Ascending aorta (tissue), 2 donors: ENCODE data around the gene SF3A2. TPM values are rescaled to one million over a fixed set of nuclear protein-coding genes. Genes with fewer than 3 reads are reported as not detected.

Source experiments
- DNase-seq, 2 donors: peaks; one replicate each; pipeline ENCODE4 v3.0.0-alpha.2; 2019; ENCODE audit warnings: low spot score in 2 of 2
- H3K27ac ChIP-seq, 2 donors: fragments of 200-600 bp; sonication (generic); one replicate each; pipeline ENCODE4 v1.5.1; 2016 to 2017; ENCODE audit warnings: mild to moderate bottlenecking in 1 of 2
- H3K27me3 ChIP-seq: fragments of 200-600 bp; sonication (generic); one replicate; pipeline ENCODE4 v1.5.1; 2017
- H3K36me3 ChIP-seq, 2 donors: fragments of 200-600 bp; sonication (generic); one replicate each; pipeline ENCODE4 v1.5.1; 2016
- H3K4me1 ChIP-seq, 2 donors: fragments of 200-600 bp; sonication (generic); one replicate each; pipeline ENCODE4 v1.5.1; 2016 to 2017; ENCODE audit warnings: mild to moderate bottlenecking in 1 of 2
- H3K4me3 ChIP-seq, 2 donors: fragments of 200-600 bp; sonication (generic); one replicate each; pipeline ENCODE4 v1.5.1; 2016 to 2017; ENCODE audit warnings: mild to moderate bottlenecking in 1 of 2
- H3K9me3 ChIP-seq, 2 donors: fragments of 200-600 bp; sonication (generic); one replicate each; pipeline ENCODE4 v1.5.1; 2016
- intact Hi-C: fragments of 100-400 bp; cut with DNase I; formaldehyde crosslinking; loops from one replicate; pipeline ENCODE4 v1.15.1; 2023
- total RNA-seq: library from RNA; depleted of rRNA; stranded (reverse); fragments of >200 nt; gene quantifications from one replicate; pipeline ENCODE4 v1.1.0, GENCODE V29; 2016
- TF ChIP-seq, protein P1 (sequence below), 3 experiments: fragments of 200-600 bp in 2 of 3; fragments of 450-650 bp in 1 of 3; sonication (generic) in 2 of 3; IDR thresholded peaks; one replicate each; pipeline ENCODE4 v1.5.1; 2016 to 2019; ENCODE audit warnings: antibody characterized with exemption in 3 of 3, mild to moderate bottlenecking in 1 of 3, moderate library complexity in 1 of 3

Gene SF3A2
- total RNA-seq, 1 donor from 2014 or later: 21.3 TPM

DNA sequence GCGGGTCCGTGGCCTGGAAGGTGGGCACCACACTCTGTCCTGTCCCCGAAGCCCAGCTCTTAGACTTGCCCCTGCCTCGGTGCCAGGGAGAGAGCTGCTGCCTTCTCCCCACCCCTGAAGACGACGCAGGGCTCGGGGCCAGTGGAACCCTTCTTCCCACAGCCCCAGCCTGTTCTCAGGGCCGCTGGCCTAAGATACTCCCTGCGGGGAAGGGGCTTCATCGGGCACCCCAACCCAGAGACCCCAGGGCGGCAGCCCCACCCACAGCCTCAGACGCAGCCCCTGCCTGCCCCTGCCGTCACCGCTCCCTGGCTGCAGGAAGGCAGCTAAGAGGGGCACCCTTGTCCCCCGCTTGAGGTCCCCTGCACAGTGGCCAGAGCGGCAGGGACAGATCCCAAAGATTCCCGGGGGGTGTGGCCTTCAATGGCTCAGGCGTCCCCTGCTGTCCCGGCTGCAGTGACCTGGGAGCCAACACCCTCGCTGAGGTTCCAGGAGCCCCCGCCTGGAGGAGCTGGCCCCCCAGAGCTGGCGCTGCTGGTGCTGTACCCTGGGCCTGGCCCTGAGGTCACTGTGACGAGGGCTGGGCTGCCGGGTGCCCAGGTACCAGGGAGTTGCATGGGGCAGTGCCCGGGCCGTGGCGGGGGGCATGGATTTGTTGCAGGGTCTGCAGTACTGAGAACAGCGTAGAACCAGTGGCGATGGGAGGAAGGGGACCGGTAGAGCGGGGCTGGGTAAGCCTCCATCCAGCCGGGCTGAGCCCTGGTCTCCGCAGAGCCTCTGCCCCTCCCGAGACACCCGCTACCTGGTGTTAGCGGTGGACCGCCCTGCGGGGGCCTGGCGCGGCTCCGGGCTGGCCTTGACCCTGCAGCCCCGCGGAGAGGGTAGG lies 13.5 kb downstream of the SF3A2 start:
- Histone ChIP-seq H3K9me3 (no peaks in the 10 kb centered on the region), H3K4me1 (peaks cover 0 to 26% of the 10 kb centered on the region in 2 donors), H3K27ac (no peak overlapping the region), H3K36me3 (peaks cover 33 to 37% of the 10 kb centered on the region in 2 donors), H3K4me3 (no peak overlapping the region), H3K27me3 (peaks cover 13% of the 10 kb centered on the region)
- intact Hi-C loops: no loop called here
- TF ChIP-seq, protein P1, sequence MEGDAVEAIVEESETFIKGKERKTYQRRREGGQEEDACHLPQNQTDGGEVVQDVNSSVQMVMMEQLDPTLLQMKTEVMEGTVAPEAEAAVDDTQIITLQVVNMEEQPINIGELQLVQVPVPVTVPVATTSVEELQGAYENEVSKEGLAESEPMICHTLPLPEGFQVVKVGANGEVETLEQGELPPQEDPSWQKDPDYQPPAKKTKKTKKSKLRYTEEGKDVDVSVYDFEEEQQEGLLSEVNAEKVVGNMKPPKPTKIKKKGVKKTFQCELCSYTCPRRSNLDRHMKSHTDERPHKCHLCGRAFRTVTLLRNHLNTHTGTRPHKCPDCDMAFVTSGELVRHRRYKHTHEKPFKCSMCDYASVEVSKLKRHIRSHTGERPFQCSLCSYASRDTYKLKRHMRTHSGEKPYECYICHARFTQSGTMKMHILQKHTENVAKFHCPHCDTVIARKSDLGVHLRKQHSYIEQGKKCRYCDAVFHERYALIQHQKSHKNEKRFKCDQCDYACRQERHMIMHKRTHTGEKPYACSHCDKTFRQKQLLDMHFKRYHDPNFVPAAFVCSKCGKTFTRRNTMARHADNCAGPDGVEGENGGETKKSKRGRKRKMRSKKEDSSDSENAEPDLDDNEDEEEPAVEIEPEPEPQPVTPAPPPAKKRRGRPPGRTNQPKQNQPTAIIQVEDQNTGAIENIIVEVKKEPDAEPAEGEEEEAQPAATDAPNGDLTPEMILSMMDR (IDR thresholded peaks at IDR 0.05): no peak
- no peak for DNase-seq

DNA sequence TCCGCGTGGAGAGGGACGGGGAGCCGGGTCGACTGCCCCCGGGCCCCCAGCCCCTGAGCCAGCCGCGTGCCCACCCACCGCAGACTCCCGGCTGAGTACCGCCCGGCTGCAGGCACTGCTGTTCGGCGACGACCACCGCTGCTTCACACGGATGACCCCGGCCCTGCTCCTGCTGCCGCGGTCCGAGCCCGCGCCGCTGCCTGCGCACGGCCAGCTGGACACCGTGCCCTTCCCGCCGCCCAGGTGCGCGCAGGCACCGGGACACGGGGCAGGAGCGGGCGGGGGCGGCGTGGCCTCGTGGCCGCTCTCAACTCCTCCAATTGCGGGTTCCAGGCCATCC lies 14.1 kb downstream of the SF3A2 start:
- intact Hi-C loops: no loop called here
- no peak overlapping the region for H3K27ac ChIP-seq
- peaks cover 0 to 26% of the 10 kb centered on the region in 2 donors for H3K4me1 ChIP-seq
- H3K4me3 ChIP-seq: peak overlapping the region in 1 of 2 donors; percentile 27
- TF ChIP-seq, protein P1 (IDR thresholded peaks at IDR 0.05): no peak
- peaks cover 27 to 31% of the 10 kb centered on the region in 2 donors for H3K36me3 ChIP-seq
- no peaks in the 10 kb centered on the region for H3K9me3 ChIP-seq
- no peak for DNase-seq
- H3K27me3 ChIP-seq: peaks cover 13% of the 10 kb centered on the region

DNA sequence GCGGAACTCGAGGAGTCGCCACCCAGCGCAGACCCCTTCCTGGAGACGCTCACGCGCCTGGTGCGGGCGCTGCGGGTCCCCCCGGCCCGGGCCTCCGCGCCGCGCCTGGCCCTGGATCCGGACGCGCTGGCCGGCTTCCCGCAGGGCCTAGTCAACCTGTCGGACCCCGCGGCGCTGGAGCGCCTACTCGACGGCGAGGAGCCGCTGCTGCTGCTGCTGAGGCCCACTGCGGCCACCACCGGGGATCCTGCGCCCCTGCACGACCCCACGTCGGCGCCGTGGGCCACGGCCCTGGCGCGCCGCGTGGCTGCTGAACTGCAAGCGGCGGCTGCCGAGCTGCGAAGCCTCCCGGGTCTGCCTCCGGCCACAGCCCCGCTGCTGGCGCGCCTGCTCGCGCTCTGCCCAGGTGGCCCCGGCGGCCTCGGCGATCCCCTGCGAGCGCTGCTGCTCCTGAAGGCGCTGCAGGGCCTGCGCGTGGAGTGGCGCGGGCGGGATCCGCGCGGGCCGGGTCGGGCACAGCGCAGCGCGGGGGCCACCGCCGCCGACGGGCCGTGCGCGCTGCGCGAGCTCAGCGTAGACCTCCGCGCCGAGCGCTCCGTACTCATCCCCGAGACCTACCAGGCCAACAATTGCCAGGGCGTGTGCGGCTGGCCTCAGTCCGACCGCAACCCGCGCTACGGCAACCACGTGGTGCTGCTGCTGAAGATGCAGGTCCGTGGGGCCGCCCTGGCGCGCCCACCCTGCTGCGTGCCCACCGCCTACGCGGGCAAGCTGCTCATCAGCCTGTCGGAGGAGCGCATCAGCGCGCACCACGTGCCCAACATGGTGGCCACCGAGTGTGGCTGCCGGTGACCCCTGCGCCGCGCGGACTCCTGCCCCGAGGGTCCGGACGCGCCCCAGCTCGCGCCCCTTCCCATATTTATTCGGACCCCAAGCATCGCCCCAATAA lies 14.8 kb downstream of the SF3A2 start:
- peak overlapping the region; percentile 27 to 39 for H3K4me3 ChIP-seq
- H3K4me1 ChIP-seq: peaks cover 0 to 26% of the 10 kb centered on the region in 2 donors
- no peaks in the 10 kb centered on the region for H3K9me3 ChIP-seq
- H3K36me3 ChIP-seq: peaks cover 20 to 24% of the 10 kb centered on the region in 2 donors
- no peak for DNase-seq
- intact Hi-C loops: no loop called here
- peaks cover 13% of the 10 kb centered on the region for H3K27me3 ChIP-seq
- TF ChIP-seq, protein P1 (IDR thresholded peaks at IDR 0.05): no peak
- no peak overlapping the region for H3K27ac ChIP-seq

DNA sequence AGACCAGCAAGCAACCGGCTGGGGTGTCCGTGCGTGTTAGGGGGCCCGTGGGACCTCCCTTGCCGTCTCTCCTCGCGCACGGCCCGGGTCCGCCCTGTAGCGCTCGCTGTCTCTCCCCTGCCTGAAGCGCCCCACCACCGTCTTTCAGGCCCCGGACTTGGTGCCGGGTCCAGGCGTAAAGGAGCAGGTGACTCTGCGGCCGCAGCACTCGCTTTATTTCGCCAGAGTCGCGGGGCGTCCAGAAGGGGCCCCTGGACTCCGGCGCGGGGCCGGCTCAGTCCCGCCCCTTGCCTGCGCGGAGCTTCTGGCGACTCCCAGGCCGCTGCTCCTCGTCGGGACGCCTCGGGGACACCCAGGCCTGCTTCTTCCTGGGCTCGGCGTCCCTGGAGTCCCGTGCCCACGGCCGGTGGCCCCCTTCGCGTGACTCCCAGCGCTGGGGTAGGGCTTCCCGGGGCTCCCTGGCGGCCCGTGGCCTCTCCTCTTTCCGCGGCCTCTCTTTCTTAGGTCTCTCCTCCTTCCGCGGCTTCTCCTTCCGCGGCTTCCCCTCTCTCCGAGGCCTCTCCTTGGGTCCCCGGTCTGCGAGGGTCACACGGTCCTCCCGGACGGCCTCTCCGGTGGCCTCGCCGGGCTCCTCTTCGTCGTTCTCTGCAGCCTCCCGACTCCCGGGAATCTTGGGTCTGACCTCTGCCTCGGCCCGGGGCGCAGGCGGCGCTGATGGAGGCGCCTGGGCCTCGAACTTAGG lies 15.6 kb downstream of the SF3A2 start:
- intact Hi-C loops: no loop called here
- H3K4me3 ChIP-seq: peak overlapping the region; percentile 27 to 39

DNA sequence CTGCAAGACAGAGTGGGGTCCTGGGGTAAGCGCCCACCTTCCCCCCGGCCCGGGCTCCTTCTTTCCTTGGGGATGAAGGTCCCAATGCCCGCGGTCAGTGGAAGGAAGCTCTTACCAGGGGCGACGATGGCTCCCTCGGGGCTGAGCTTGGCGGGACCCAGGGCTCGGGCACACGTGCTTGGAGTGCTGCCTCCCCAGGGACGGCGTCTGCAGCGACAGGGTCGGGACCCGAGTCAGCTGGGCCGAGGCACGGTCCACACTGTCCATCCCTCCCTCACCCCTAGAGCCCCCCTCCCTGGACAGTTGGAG lies 16.1 kb downstream of the SF3A2 start:
- intact Hi-C loops: no loop called here
- peaks cover 6 to 11% of the 10 kb centered on the region in 2 donors for H3K36me3 ChIP-seq
- H3K4me3 ChIP-seq: peak overlapping the region; percentile 33 to 39

More for the DNA sequence above, 15.6 kb downstream of the SF3A2 start:
- peaks cover 12 to 16% of the 10 kb centered on the region in 2 donors for H3K36me3 ChIP-seq
- peaks cover 13% of the 10 kb centered on the region for H3K27me3 ChIP-seq
- DNase-seq: no peak
- no peak overlapping the region for H3K27ac ChIP-seq
- TF ChIP-seq, protein P1 (IDR thresholded peaks at IDR 0.05): no peak
- peaks cover 0 to 26% of the 10 kb centered on the region in 2 donors for H3K4me1 ChIP-seq
- no peaks in the 10 kb centered on the region for H3K9me3 ChIP-seq

More for the DNA sequence above, 16.1 kb downstream of the SF3A2 start:
- H3K9me3 ChIP-seq: no peaks in the 10 kb centered on the region
- no peak for DNase-seq
- peaks cover 0 to 26% of the 10 kb centered on the region in 2 donors for H3K4me1 ChIP-seq
- peaks cover 13% of the 10 kb centered on the region for H3K27me3 ChIP-seq
- TF ChIP-seq, protein P1 (IDR thresholded peaks at IDR 0.05): no peak
- H3K27ac ChIP-seq: no peak overlapping the region
